Skeletal muscle cell (primary cell): ENCODE measurements around the gene SART3.

ENCODE experiments used
- DNase-seq: peaks from one replicate; pipeline ENCODE4 v3.0.0-alpha.2; 2010; ENCODE audit warnings: low read depth
- H3K4me3 ChIP-seq: 2 replicates; pipeline ENCODE4 v1.5.1; 2011; ENCODE audit warnings: low read depth, mild to moderate bottlenecking, control low read depth, low read length, moderate library complexity

Gene SART3

GRCh38 chr12:108475396-108475795, 85.6 kb downstream of the SART3 start:
- DNase-seq: no peak
- H3K4me3 ChIP-seq: no peak overlapping the region

GRCh38 chr12:108473400-108474055, 87.4 kb downstream of the SART3 start:
- DNase-seq: no peak
- no peak overlapping the region for H3K4me3 ChIP-seq
